ENCODE measurements around the gene F2R. TPM values are rescaled to one million over a fixed set of nuclear protein-coding genes. Genes with fewer than 3 reads are reported as not detected.
"Not testable (repeated sequence)": the region's sequence is repeated elsewhere in the genome, so short reads cannot be mapped to it uniquely, and the experiment has no call there.

The F2R gene
- total RNA-seq, 1 donor from 2014 or later = 42.4 TPM

DNA sequence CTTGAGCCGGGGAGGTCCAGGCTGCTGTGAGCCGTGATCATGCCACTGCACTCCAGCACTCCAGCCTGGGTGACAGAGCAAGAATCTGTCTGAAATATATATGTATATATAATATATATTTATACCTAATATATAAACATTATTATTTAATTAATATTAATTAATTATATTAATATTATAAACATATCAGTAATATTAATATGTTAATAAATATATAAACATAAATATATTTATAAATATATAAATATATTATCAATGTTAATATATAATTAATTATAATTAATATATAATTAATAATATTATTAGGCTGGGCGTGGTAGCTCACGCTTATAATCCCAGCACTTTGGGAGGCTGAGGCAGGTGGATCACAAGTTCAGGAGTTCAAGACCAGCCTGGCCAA lies 41.1 kb downstream of the F2R start:
- H3K9me3 Mint-ChIP-seq = no peaks in the 10 kb centered on the region
- no peaks in the 10 kb centered on the region for H3K36me3 Mint-ChIP-seq (ENCODE audit: low read depth)
- H3K4me1 Mint-ChIP-seq = no peaks in the 10 kb centered on the region

DNA sequence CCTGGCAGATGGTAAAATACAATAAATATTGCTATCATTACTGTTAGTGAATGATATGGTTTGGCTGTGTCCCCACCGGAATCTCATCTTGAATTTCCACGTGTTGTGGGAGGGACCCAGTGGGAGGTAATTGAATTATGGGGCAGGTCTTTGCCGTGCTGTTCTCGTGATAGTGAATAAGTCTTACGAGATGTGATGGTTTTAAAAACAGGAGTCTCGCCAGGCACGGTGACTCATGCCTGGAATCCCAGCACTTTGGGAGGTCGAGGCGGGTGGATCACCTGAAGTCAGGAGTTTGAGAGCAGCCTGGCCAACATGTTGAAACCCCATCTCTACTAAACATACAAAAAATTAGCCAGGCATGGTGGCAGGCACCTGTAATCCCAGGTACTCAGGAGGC lies 45.2 kb downstream of the F2R start:
- H3K27me3 Mint-ChIP-seq (ENCODE audit: low read depth) = not testable (repeated sequence)

More for the DNA sequence above, 41.1 kb downstream of the F2R start:
- TF ChIP-seq, protein P1, sequence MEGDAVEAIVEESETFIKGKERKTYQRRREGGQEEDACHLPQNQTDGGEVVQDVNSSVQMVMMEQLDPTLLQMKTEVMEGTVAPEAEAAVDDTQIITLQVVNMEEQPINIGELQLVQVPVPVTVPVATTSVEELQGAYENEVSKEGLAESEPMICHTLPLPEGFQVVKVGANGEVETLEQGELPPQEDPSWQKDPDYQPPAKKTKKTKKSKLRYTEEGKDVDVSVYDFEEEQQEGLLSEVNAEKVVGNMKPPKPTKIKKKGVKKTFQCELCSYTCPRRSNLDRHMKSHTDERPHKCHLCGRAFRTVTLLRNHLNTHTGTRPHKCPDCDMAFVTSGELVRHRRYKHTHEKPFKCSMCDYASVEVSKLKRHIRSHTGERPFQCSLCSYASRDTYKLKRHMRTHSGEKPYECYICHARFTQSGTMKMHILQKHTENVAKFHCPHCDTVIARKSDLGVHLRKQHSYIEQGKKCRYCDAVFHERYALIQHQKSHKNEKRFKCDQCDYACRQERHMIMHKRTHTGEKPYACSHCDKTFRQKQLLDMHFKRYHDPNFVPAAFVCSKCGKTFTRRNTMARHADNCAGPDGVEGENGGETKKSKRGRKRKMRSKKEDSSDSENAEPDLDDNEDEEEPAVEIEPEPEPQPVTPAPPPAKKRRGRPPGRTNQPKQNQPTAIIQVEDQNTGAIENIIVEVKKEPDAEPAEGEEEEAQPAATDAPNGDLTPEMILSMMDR (conservative IDR thresholded peaks at IDR 0.05) = no peak
- Mint-ChIP-seq H3K4me3 (no peak overlapping the region), H3K27me3 (ENCODE audit: low read depth) (no peaks in the 10 kb centered on the region), H3K27ac (ENCODE audit: unreplicated experiment) (no peak overlapping the region)
- DNase-seq (ENCODE audit: low read depth, low spot score) = no peak

DNA sequence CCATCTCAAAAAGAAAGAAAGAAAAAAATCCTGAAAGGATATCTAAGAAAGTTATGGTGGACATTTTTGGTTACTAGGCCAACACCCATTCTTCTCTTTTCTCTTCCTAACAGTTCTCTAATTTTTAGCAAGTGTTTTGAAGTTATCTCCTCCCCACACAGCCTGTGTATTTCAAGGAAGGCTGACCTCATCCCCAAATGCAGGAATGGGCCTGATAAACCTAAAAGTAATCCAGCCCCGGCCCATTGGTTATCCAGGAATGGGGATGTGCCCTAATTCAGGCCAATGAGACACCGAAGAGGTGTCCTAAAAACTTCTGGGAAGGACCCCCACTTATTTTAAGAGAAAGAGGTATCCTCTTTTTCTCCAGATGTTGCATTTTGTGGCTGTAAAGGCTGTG lies 46.6 kb downstream of the F2R start:
- Mint-ChIP-seq H3K4me1 (peaks cover 5% of the 10 kb centered on the region), H3K27me3 (ENCODE audit: low read depth) (no peaks in the 10 kb centered on the region)

More for the DNA sequence above, 45.2 kb downstream of the F2R start:
- not testable (repeated sequence) for H3K4me1 Mint-ChIP-seq; H3K27ac Mint-ChIP-seq (ENCODE audit: unreplicated experiment); H3K4me3 Mint-ChIP-seq; H3K36me3 Mint-ChIP-seq (ENCODE audit: low read depth); DNase-seq (ENCODE audit: low read depth, low spot score); H3K9me3 Mint-ChIP-seq

DNA sequence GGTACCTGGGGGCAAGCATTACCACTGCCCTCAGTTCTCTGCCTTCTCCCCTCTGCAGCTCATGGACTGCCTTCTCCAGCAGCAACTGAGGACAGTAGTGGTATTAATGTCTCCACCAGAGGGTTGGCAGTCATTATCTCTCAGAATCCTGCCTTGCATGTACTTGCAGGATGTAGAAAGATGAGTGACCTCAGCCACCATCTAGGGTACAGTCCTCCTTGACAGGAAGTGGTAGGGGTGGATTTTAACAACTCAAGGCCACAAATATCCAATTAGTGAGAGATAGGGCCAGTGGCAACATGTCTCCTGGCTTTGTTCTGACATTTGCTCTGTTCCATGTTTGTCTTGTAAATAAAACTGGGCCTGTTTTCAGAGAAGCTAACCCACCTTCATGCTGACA lies 47.2 kb downstream of the F2R start:
- Mint-ChIP-seq H3K36me3 (ENCODE audit: low read depth) (no peaks in the 10 kb centered on the region), H3K4me1 (peaks cover 5% of the 10 kb centered on the region), H3K27me3 (ENCODE audit: low read depth) (no peaks in the 10 kb centered on the region), H3K4me3 (no peak overlapping the region), H3K27ac (ENCODE audit: unreplicated experiment) (no peak overlapping the region), H3K9me3 (peaks cover 7% of the 10 kb centered on the region)
- TF ChIP-seq, protein P1 (conservative IDR thresholded peaks at IDR 0.05) = no peak
- no peak for DNase-seq (ENCODE audit: low read depth, low spot score)

More for the DNA sequence above, 46.6 kb downstream of the F2R start:
- no peak for DNase-seq (ENCODE audit: low read depth, low spot score)
- H3K9me3 Mint-ChIP-seq = peaks cover 7% of the 10 kb centered on the region
- H3K27ac Mint-ChIP-seq (ENCODE audit: unreplicated experiment) = no peak overlapping the region
- TF ChIP-seq, protein P1 (conservative IDR thresholded peaks at IDR 0.05) = no peak
- H3K4me3 Mint-ChIP-seq = no peak overlapping the region
- no peaks in the 10 kb centered on the region for H3K36me3 Mint-ChIP-seq (ENCODE audit: low read depth)

DNA sequence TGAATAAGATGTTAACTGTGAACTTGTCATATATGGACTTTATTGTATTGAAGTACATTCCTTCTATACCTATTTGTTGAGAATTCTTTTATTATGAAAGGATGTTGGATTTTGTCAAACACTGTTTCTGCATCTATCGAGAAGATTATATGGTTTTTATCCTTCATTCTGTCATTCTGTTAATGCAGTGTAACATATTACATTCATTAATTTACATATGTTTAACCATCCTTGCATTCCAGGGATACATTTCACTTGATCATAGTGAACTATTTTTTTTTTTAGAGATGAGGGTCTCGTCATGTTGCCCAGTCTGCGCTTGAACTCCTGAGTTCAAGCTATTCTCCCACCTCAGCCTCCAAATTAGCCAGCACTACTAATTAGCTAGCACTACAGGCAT lies 48.4 kb downstream of the F2R start:
- Mint-ChIP-seq H3K36me3 (ENCODE audit: low read depth) (no peaks in the 10 kb centered on the region), H3K4me1 (peaks cover 5% of the 10 kb centered on the region), H3K27ac (ENCODE audit: unreplicated experiment) (no peak overlapping the region), H3K9me3 (peaks cover 7% of the 10 kb centered on the region), H3K27me3 (ENCODE audit: low read depth) (no peaks in the 10 kb centered on the region), H3K4me3 (no peak overlapping the region)
- DNase-seq (ENCODE audit: low read depth, low spot score) = no peak
- TF ChIP-seq, protein P1 (conservative IDR thresholded peaks at IDR 0.05) = no peak

DNA sequence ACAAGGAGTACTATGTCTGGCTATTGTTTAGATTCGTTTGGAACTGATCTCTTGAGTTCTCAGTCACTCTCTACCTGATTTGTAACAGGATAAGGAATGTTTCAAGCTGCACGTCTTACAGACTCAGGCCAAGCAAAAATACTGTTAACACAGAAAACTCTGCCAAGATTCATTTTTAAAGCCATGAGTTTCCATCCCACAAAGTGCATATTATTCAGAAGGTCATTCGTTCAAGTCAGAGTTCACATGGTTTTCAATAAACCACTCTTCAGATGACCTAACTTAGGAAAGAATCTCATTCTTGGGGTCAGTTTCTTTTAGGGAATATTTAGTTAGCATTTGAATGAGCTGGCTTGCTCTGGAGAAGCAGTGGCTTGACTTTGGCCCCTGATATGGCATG lies 49.3 kb downstream of the F2R start:
- TF ChIP-seq, protein P1 (conservative IDR thresholded peaks at IDR 0.05) = no peak
- no peaks in the 10 kb centered on the region for H3K27me3 Mint-ChIP-seq (ENCODE audit: low read depth)
- H3K36me3 Mint-ChIP-seq (ENCODE audit: low read depth) = no peaks in the 10 kb centered on the region
- no peak overlapping the region for H3K27ac Mint-ChIP-seq (ENCODE audit: unreplicated experiment)
- no peak overlapping the region for H3K4me3 Mint-ChIP-seq
- H3K9me3 Mint-ChIP-seq = peaks cover 7% of the 10 kb centered on the region
- DNase-seq (ENCODE audit: low read depth, low spot score) = no peak
- H3K4me1 Mint-ChIP-seq = peaks cover 5% of the 10 kb centered on the region

All from neural crest cell (in vitro differentiated cells).